Ectodermal cell (in vitro differentiated cells): Measurements from ENCODE around the gene PIP5K1B.

ENCODE experiments used
- H3K27ac ChIP-seq: 2 replicates; pipeline ENCODE4 v1.7.0; 2013; ENCODE audit warnings: mild to moderate bottlenecking, low read depth, low read length; ENCODE audit not compliant: insufficient read depth, poor library complexity, severe bottlenecking
- H3K27me3 ChIP-seq: 2 replicates; pipeline ENCODE4 v1.7.0; 2013; ENCODE audit warnings: mild to moderate bottlenecking, low read length; ENCODE audit not compliant: insufficient read depth, control insufficient read depth, poor library complexity, severe bottlenecking
- H3K36me3 ChIP-seq: one replicate; pipeline ENCODE4 v1.7.0; 2013; ENCODE audit warnings: low read length; ENCODE audit not compliant: control insufficient read depth, insufficient read depth
- H3K4me1 ChIP-seq: one replicate; pipeline ENCODE4 v1.7.0; 2013; ENCODE audit warnings: low read length; ENCODE audit not compliant: control insufficient read depth, insufficient read depth
- H3K4me3 ChIP-seq: 2 replicates; pipeline ENCODE4 v1.7.0; 2013; ENCODE audit warnings: low read depth, low read length, control low read depth; ENCODE audit not compliant: insufficient read depth
- H3K9me3 ChIP-seq: 2 replicates; pipeline ENCODE4 v1.7.0; 2013; ENCODE audit warnings: mild to moderate bottlenecking, low read length, moderate library complexity; ENCODE audit not compliant: control insufficient read depth
- WGBS, 2 experiments: methylation state at CpG; one replicate each; pipeline ENCODE4 v1.1.7; 2013; ENCODE audit warnings: missing lambda C conversion rate in 2 of 2; 5-methylcytosine and 5-hydroxymethylcytosine counted together

The PIP5K1B gene

DNA sequence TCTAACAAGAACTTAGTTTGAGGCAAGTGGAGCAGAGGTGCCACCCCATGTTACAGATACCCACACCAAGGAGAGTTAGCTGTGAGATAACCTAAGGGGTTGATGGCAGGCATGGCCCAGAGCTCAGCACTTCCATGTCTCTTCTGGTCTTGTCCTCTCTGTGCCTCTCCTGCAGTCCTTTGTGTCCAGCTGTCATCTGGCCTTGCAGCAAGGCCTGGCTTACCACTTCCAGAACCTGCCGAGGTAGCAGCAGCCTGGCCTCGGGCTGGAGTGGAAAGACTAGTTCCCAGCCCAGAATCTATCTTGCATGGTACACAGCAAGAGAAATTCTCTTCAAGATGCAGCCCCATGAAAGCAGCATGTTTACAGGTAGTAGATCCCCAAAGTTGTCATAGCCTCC, 41.5 kb downstream of the PIP5K1B start:
- Histone ChIP-seq H3K27ac (no peak overlapping the region), H3K9me3 (no peaks in the 10 kb centered on the region)
- 88 to 97% methylated on average over 2 of the region's 2 CpGs for WGBS, 2 experiments

DNA sequence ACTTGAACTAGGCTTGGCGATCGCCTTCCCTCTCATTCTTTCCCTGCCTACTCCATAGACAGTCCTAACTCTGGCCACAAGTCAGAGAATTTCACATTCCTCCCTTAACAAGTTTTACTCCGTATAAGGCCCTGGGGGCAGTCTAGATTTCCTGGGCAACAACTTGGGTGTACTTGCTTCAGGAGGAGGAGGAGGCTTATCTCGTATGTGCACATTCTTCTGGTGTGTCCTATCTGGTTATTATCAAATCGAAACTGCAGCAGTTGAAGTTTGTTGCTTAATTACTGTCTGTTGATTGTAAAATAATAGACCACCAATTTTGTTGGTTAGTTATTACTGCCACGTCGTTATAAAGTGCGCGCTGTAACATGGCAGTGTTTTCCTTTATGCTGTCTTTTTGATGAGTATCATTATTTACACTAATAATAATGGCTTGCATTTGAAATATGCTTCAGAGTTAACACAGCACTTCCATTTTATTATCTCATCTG, 42.0 kb downstream of the PIP5K1B start:
- Histone ChIP-seq H3K4me3 (no peak overlapping the region), H3K9me3 (no peaks in the 10 kb centered on the region), H3K27ac (no peak overlapping the region), H3K36me3 (no peaks in the 10 kb centered on the region), H3K27me3 (no peaks in the 10 kb centered on the region), H3K4me1 (peaks cover 6% of the 10 kb centered on the region)
- WGBS, 2 experiments, result 90 to 94% methylated on average over 6 to 9 of the region's 9 CpGs

More for the DNA sequence above, 41.5 kb downstream of the PIP5K1B start:
- H3K4me3 ChIP-seq, result no peak overlapping the region
- H3K27me3 ChIP-seq, result no peaks in the 10 kb centered on the region
- no peaks in the 10 kb centered on the region for H3K36me3 ChIP-seq
- peaks cover 6% of the 10 kb centered on the region for H3K4me1 ChIP-seq

DNA sequence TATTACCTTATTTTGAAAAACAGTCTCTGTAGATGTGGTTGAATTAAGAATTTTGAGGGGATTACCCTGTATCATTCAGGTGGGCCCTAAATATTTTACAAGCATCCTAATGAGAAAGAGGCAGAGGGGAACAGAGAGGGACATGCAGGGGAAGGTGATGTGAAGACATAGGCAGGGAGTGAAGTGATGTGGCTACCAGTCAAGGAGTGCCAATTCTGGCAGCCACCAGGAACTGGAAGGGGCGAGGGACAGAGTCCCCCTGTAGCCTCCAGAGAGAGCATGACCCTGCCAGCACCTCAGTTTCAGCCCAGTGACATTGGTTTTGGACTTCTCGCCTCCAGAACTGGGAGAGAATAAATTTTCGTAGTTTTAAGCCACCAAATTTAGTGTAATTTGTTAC, 44.1 kb downstream of the PIP5K1B start:
- Histone ChIP-seq H3K4me1 (peaks cover 6% of the 10 kb centered on the region), H3K9me3 (no peaks in the 10 kb centered on the region), H3K27me3 (no peaks in the 10 kb centered on the region), H3K36me3 (no peaks in the 10 kb centered on the region), H3K27ac (no peak overlapping the region), H3K4me3 (no peak overlapping the region)
- WGBS, 2 experiments, result 93 to 95% methylated on average over 3 of the region's 3 CpGs

DNA sequence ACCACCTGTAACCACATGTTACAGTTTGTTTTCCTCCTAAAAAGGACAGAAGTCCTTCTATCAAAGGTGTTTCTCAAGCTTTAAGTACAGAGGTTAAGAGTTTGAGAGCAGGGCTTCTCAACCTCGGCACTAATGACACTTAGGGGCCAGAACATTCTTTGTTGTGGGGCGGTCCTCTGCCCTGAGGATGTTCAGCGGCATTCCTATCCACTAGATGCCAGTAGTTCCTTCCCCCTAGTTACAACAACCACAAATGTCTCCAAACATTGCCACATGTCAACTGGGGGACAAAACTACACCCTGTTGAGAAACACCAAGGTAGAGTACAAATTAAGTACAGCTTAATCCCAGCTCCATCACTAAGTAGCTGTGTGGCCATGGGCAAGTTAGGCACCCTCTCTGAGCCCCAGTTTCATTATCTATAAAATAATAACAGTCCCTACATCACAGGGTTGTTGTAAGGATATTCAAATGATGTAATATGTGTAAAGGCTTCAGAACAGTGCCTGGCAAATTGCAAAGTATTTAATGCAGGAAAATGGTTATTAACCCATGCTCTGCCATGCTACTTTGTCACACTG, 44.6 kb downstream of the PIP5K1B start:
- no peak overlapping the region for H3K4me3 ChIP-seq
- no peak overlapping the region for H3K27ac ChIP-seq
- H3K27me3 ChIP-seq, result no peaks in the 10 kb centered on the region
- H3K9me3 ChIP-seq, result no peaks in the 10 kb centered on the region
- peaks cover 6% of the 10 kb centered on the region for H3K4me1 ChIP-seq
- WGBS, 2 experiments, result 63 to 74% methylated on average over 3 of the region's 3 CpGs
- no peaks in the 10 kb centered on the region for H3K36me3 ChIP-seq

DNA sequence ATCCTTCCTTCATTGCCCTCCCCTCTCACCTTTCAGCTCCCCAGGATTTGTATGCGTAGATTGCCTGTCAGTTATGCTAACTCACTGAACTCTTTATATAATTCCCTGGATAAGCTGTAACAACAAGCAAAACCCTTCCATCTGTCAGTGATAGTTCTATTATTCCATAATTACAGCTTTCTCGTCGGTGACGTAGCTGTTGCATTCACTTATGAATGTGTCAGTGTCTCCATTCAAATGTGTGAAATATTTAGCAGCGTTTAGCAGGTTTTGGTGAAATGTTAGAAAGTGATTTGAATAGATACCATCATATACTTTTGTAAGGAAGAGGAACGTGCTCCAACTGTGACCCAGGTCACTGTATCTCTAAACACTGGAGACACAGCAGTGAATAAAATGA, 45.2 kb downstream of the PIP5K1B start:
- no peak overlapping the region for H3K27ac ChIP-seq
- no peaks in the 10 kb centered on the region for H3K9me3 ChIP-seq
- H3K36me3 ChIP-seq, result no peaks in the 10 kb centered on the region
- H3K4me3 ChIP-seq, result no peak overlapping the region
- no peaks in the 10 kb centered on the region for H3K27me3 ChIP-seq
- no peaks in the 10 kb centered on the region for H3K4me1 ChIP-seq
- whole genome bisulfite sequencing, 2 experiments, result 88 to 90% methylated on average over 6 of the region's 6 CpGs

GRCh38 chr9:68750786-68751185, 45.7 kb downstream of the PIP5K1B start:
- Histone ChIP-seq H3K9me3 (no peaks in the 10 kb centered on the region), H3K4me3 (no peak overlapping the region), H3K36me3 (no peaks in the 10 kb centered on the region), H3K27me3 (no peaks in the 10 kb centered on the region), H3K4me1 (peaks cover 3% of the 10 kb centered on the region), H3K27ac (no peak overlapping the region)
- 70 to 71% methylated on average over 4 of the region's 4 CpGs for WGBS, 2 experiments

DNA sequence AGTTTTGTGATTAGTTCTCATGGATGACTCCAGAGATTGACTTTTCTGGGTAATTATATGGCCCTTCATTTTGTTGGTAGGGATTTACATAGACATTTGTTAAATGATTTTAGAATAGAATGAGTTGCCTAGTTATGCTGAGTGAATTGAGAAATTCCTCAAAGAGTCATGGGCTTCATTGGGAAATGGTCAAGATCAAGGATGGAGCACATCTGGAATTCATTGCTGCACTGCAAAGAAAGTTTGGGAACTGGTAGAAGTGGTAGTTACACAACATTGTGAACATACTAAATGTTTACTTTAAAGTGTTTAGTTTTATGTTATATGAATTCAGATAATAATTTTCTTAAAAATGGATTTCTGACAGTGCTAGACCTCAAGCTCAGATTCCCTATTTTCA, 46.5 kb downstream of the PIP5K1B start:
- Histone ChIP-seq H3K4me1 (peaks cover 3% of the 10 kb centered on the region), H3K27me3 (no peaks in the 10 kb centered on the region), H3K4me3 (no peak overlapping the region), H3K9me3 (no peaks in the 10 kb centered on the region), H3K27ac (no peak overlapping the region), H3K36me3 (no peaks in the 10 kb centered on the region)

DNA sequence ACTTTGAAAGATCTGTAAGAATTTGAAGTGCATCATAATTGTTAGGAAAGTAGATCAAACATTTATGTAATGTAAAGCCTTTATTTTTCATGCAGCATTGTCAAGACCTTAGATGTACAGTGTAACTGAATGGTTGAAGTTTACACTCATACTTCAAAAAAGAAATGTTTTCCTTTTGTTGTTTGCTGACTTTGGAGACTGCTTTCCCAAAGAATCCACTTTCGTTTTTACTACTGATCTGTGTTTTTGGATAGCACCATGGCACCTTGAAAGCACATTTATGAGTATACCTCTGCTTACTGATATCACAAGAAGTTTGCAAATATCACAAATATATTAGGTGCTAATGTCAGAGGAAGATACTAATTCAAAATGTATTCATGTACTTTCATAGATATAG, 50.0 kb downstream of the PIP5K1B start:
- H3K9me3 ChIP-seq, result no peaks in the 10 kb centered on the region
- no peak overlapping the region for H3K4me3 ChIP-seq
- H3K36me3 ChIP-seq, result no peaks in the 10 kb centered on the region
- no peak overlapping the region for H3K27ac ChIP-seq
- H3K27me3 ChIP-seq, result no peaks in the 10 kb centered on the region
- H3K4me1 ChIP-seq, result peaks cover 3% of the 10 kb centered on the region
- WGBS, 2 experiments, result 86 to 100% methylated on average over 1 of the region's 1 CpG

- Histone ChIP-seq H3K9me3 (no peaks in the 10 kb centered on the region), H3K4me1 (peaks cover 3% of the 10 kb centered on the region), H3K4me3 (no peak overlapping the region), H3K27ac (no peak overlapping the region), H3K27me3 (no peaks in the 10 kb centered on the region), H3K36me3 (no peaks in the 10 kb centered on the region)
- WGBS, 2 experiments, result 31 to 44% methylated on average over 4 of the region's 4 CpGs
These were observed 50.7 kb downstream of the PIP5K1B start for GRCh38 chr9:68755752-68756151.

- WGBS, 2 experiments, result 90% methylated on average over 2 of the region's 2 CpGs
- Histone ChIP-seq H3K27ac (no peak overlapping the region), H3K27me3 (no peaks in the 10 kb centered on the region), H3K9me3 (no peaks in the 10 kb centered on the region), H3K4me3 (no peak overlapping the region), H3K4me1 (peaks cover 3% of the 10 kb centered on the region), H3K36me3 (no peaks in the 10 kb centered on the region)
These were observed 55.1 kb downstream of the PIP5K1B start for GRCh38 chr9:68759981-68760673.
